GM12878 (cell line): ENCODE measurements around the gene MAP3K21. TPM values are rescaled to one million over a fixed set of nuclear protein-coding genes. Genes with fewer than 3 reads are reported as not detected.

Source experiments
- ATAC-seq: fragments of 200-7000 bp; cut with Tn5 transposase; 3 replicates; pipeline ENCODE4 v1.9.1; 2020; ENCODE audit warnings: mild to moderate bottlenecking, moderate library complexity
- BruUV-seq: library from RNA; stranded (reverse); fragments of 400-500 nt; replicated peaks from 2 replicates; lab custom pipeline; 2021; lab: Mats Ljungman, UMichigan
- CTCF ChIA-PET: fragments of 300-600 bp; sonication (Branson Sonifier 250); formaldehyde crosslinking; extraction: SDS; loops from one replicate; lab custom pipeline; 2021; ENCODE audit warnings: inconsistent platforms; lab: Yijun Ruan, JAX
- POLR2A ChIA-PET: fragments of 350-600 bp; formaldehyde crosslinking; extraction: SDS; loops from one replicate; lab custom pipeline; 2021; ENCODE audit warnings: inconsistent platforms; lab: Charles Lee
- RAD21 ChIA-PET: fragments of 300-600 bp; sonication (Branson Sonifier 250); formaldehyde crosslinking; loops from one replicate; lab custom pipeline; 2023; ENCODE audit warnings: antibody characterized with exemption; ENCODE audit not compliant: unreplicated experiment; lab: Charles Lee
- SMC1A ChIA-PET: fragments of 300-600 bp; sonication (Branson Sonifier 250); formaldehyde crosslinking; loops from one replicate; lab custom pipeline; 2023; ENCODE audit not compliant: unreplicated experiment, uncharacterized antibody; lab: Charles Lee
- DNase-seq: peaks from one replicate; pipeline ENCODE4 v3.0.0-alpha.2; 2011; ENCODE audit warnings: low read depth, low spot score
- FAIRE-seq: peaks from 3 replicates; lab custom pipeline; 2011; peaks lifted over from hg19 to GRCh38; lab: Jason Lieb, UNC
- H2AFZ ChIP-seq: 2 replicates; pipeline ENCODE4 v1.6.0; 2011; ENCODE audit warnings: low read depth, low read length, control low read depth; ENCODE audit not compliant: control insufficient read depth
- H3K27ac ChIP-seq: 2 replicates; pipeline ENCODE4 v1.5.1; 2011; ENCODE audit warnings: control low read depth; ENCODE audit not compliant: control insufficient read depth, insufficient read depth
- H3K27me3 ChIP-seq, 2 experiments: replicated peaks in 1 of 2; 2 replicates each; pipeline versions ENCODE4 v1.6.0 to v1.6.1; 2011; ENCODE audit warnings: low read length in 1 of 2; ENCODE audit not compliant: control insufficient read depth in 2 of 2, insufficient read depth in 2 of 2
- H3K36me3 ChIP-seq, 2 experiments: 2 replicates each; pipeline ENCODE4 v1.5.1; 2011; ENCODE audit warnings: low read length in 1 of 2; ENCODE audit not compliant: control insufficient read depth in 2 of 2, insufficient read depth in 2 of 2
- H3K4me1 ChIP-seq: 2 replicates; pipeline ENCODE4 v1.6.1; 2011; ENCODE audit warnings: mild to moderate bottlenecking, low read length, moderate library complexity, mixed read lengths; ENCODE audit not compliant: control insufficient read depth, insufficient read depth
- H3K4me2 ChIP-seq: 2 replicates; pipeline ENCODE4 v1.6.0; 2011; ENCODE audit warnings: control low read depth; ENCODE audit not compliant: control insufficient read depth, insufficient read depth
- H3K4me3 ChIP-seq: fragments of 200-600 bp; sonication (generic); 2 replicates; pipeline ENCODE4 v1.5.1; 2016
- H3K79me2 ChIP-seq: 2 replicates; pipeline ENCODE4 v1.6.0; 2011; ENCODE audit warnings: low read length; ENCODE audit not compliant: control insufficient read depth, insufficient read depth
- H3K9ac ChIP-seq: 2 replicates; pipeline ENCODE4 v1.8.0; 2011; ENCODE audit warnings: low read length, control low read depth, mixed read lengths; ENCODE audit not compliant: control insufficient read depth, insufficient read depth
- H3K9me3 ChIP-seq: replicated peaks from 3 replicates; pipeline ENCODE4 v1.5.1; 2011; ENCODE audit warnings: mild to moderate bottlenecking, low read length; ENCODE audit not compliant: control insufficient read depth, insufficient read depth
- H4K20me1 ChIP-seq: 2 replicates; pipeline ENCODE4 v1.6.0; 2011; ENCODE audit not compliant: control insufficient read depth, insufficient read depth
- BHLHE40 ChIP-seq, 2 experiments: fragments of 450-650 bp in 1 of 2; IDR thresholded peaks; 2 replicates each; pipeline ENCODE4 v1.6.1; 2011 to 2017; ENCODE audit warnings: low read depth in 2 of 2, borderline replicate concordance in 1 of 2, improper control_type of control experiment in 1 of 2, low read length in 1 of 2, mild to moderate bottlenecking in 1 of 2
- CREB1 ChIP-seq: IDR thresholded peaks from 2 replicates; pipeline ENCODE4 v1.6.1; 2012; ENCODE audit warnings: low read depth, mild to moderate bottlenecking, inconsistent platforms
- CREM ChIP-seq: IDR thresholded peaks from 2 replicates; pipeline ENCODE4 v1.6.1; 2014; ENCODE audit warnings: antibody characterized with exemption, low read depth
- ESRRA ChIP-seq: IDR thresholded peaks from 2 replicates; pipeline ENCODE4 v1.6.1; 2012; ENCODE audit warnings: mild to moderate bottlenecking, low read length, improper control_type of control experiment
- HDGF ChIP-seq: fragments of 450-650 bp; IDR thresholded peaks from 2 replicates; pipeline ENCODE4 v1.6.1; 2016; ENCODE audit warnings: antibody characterized with exemption
- JUNB ChIP-seq: IDR thresholded peaks from 2 replicates; pipeline ENCODE4 v1.6.1; 2016; ENCODE audit warnings: antibody characterized with exemption, mild to moderate bottlenecking
- MTA2 ChIP-seq: fragments of 450-650 bp; IDR thresholded peaks from 2 replicates; pipeline ENCODE4 v1.6.1; 2016; ENCODE audit warnings: low read depth, mild to moderate bottlenecking, moderate library complexity
- MTA3 ChIP-seq: IDR thresholded peaks from 2 replicates; pipeline ENCODE4 v1.6.1; 2012; ENCODE audit warnings: low read length, inconsistent platforms, borderline replicate concordance
- MYC ChIP-seq: IDR thresholded peaks from 2 replicates; pipeline ENCODE4 v1.6.1; 2011; ENCODE audit warnings: mild to moderate bottlenecking, low read length, moderate library complexity, inconsistent platforms; ENCODE audit not compliant: insufficient read depth, insufficient replicate concordance, insufficient read length, severe bottlenecking
- NR2C1 ChIP-seq: fragments of 450-650 bp; IDR thresholded peaks from 2 replicates; pipeline ENCODE4 v1.6.1; 2017; ENCODE audit warnings: antibody characterized with exemption, mild to moderate bottlenecking, moderate library complexity
- PAX8 ChIP-seq: fragments of 450-650 bp; IDR thresholded peaks from 2 replicates; pipeline ENCODE4 v1.6.1; 2017; ENCODE audit warnings: mild to moderate bottlenecking, moderate library complexity
- POLR2A ChIP-seq: IDR thresholded peaks from 2 replicates; pipeline ENCODE4 v1.6.1; 2011; ENCODE audit warnings: low read depth, mild to moderate bottlenecking, low read length
- SMC3 ChIP-seq: IDR thresholded peaks from 2 replicates; pipeline ENCODE4 v1.6.1; 2011; ENCODE audit warnings: low read length, improper control_type of control experiment, borderline replicate concordance
- SP1 ChIP-seq: IDR thresholded peaks from one replicate; pipeline ENCODE4 v1.6.1; 2011; ENCODE audit warnings: low read depth, low read length
- ZBED1 ChIP-seq: IDR thresholded peaks from 2 replicates; pipeline ENCODE4 v1.6.1; 2016; ENCODE audit warnings: borderline replicate concordance
- WGBS: methylation state at CpG from one replicate; pipeline ENCODE4 v1.1.6; 2016; ENCODE audit warnings: low lambda C conversion rate; ENCODE audit not compliant: insufficient replicate concordance, insufficient coverage; ENCODE audit errors: missing lambda C conversion rate; 5-methylcytosine and 5-hydroxymethylcytosine counted together
- in situ Hi-C: fragments of 300-500 bp; cut with MboI; formaldehyde crosslinking; loops from 9 replicates; pipeline ENCODE4 v1.14.3; 2018; ENCODE audit warnings: mixed read lengths
- intact Hi-C: fragments of 100-400 bp; cut with micrococcal nuclease; formaldehyde crosslinking; loops from one replicate; pipeline ENCODE4 v1.14.2; 2022; ENCODE audit not compliant: unreplicated experiment
- polyA plus RNA-seq, 11 experiments: library from polyadenylated mRNA; depleted of rRNA in 4 of 11; unstranded in 6 of 11; stranded (reverse) in 5 of 11; fragments of >200 nt; fragmentation: Nextera tagmentation in 4 of 11; fragmentation: Illumina TruSeq in 1 of 11; extraction: Ambion mirVana in 4 of 11; extraction: Trizol in 1 of 11; gene quantifications; 1 replicate in 1 of 11; 2 replicates in 10 of 11; pipeline versions ENCODE4 v1.2.1 to v1.2.3, GENCODE V29; 2011 to 2016; ENCODE audit warnings: inconsistent platforms in 2 of 11, missing spikeins in 2 of 11, low read depth in 1 of 11
- total RNA-seq, 4 experiments: library from RNA; depleted of rRNA in 3 of 4; stranded (reverse); fragments of >200 nt in 3 of 4; fragmentation: Illumina TruSeq in 1 of 4; extraction: Trizol in 1 of 4; gene quantifications; 2 replicates each; pipeline versions ENCODE4 v1.2.1 to v1.2.3, GENCODE V29; 2013 to 2021
- TF ChIP-seq, protein P1 (sequence below): fragments of 450-650 bp; IDR thresholded peaks from 2 replicates; pipeline ENCODE4 v1.6.1; 2018; ENCODE audit warnings: borderline replicate concordance, mild to moderate bottlenecking; ENCODE audit not compliant: partially characterized antibody
- TF ChIP-seq, protein P2 (sequence below): fragments of 450-650 bp; conservative IDR thresholded peaks from 2 replicates; pipeline ENCODE4 v1.6.1; 2017; ENCODE audit warnings: mild to moderate bottlenecking, moderate library complexity

MAP3K21 gene
- total and polyA plus RNA-seq, 10 of the 15 experiments (the other 5 are each of a cell fraction or from before 2014, with no cell fraction given), result 0.02 to 0.21 (median 0.09) TPM; not detected in 1

- TF ChIP-seq, protein P1, sequence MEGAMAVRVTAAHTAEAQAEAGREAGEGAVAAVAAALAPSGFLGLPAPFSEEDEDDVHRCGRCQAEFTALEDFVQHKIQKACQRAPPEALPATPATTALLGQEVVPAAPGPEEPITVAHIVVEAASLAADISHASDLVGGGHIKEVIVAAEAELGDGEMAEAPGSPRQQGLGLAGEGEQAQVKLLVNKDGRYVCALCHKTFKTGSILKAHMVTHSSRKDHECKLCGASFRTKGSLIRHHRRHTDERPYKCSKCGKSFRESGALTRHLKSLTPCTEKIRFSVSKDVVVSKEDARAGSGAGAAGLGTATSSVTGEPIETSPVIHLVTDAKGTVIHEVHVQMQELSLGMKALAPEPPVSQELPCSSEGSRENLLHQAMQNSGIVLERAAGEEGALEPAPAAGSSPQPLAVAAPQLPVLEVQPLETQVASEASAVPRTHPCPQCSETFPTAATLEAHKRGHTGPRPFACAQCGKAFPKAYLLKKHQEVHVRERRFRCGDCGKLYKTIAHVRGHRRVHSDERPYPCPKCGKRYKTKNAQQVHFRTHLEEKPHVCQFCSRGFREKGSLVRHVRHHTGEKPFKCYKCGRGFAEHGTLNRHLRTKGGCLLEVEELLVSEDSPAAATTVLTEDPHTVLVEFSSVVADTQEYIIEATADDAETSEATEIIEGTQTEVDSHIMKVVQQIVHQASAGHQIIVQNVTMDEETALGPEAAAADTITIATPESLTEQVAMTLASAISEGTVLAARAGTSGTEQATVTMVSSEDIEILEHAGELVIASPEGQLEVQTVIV, result no peak
- TF ChIP-seq POLR2A, result no peak
- no peak for TF ChIP-seq MTA3
- no peak for TF ChIP-seq SP1
- no peak for TF ChIP-seq NR2C1
- TF ChIP-seq ESRRA, result no peak
Observed at GRCh38 chr1:233372218-233373120, 44.9 kb downstream of the MAP3K21 start (continued).

DNA sequence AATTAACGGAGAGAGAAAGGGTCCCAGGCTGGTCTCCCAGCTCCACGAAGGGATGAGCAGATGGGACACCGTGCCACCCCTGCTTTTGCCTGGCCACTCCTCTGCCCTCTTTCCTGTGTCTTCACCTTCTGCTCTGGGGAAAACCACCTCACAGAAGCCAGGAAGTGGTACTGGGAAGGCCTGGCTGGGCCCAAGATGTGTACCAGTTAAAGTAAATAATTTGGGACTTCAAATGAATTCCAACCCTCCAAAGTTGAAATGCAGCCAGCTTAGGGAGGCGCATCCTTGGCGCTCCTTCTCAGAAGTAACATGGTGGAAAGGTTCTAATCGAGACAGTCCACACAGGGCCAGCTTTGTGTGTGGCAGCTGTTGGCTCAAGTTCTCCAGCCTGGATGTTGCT lies 45.7 kb downstream of the MAP3K21 start:
- Histone ChIP-seq H3K36me3 (no peaks in the 10 kb centered on the region), H3K4me2 (no peak overlapping the region), H2AFZ (no peak overlapping the region), H3K4me3 (no peak overlapping the region), H3K79me2 (no peaks in the 10 kb centered on the region), H3K27ac (no peak overlapping the region), H3K9me3 (no peaks in the 10 kb centered on the region), H3K9ac (no peak overlapping the region), H3K4me1 (no peaks in the 10 kb centered on the region), H4K20me1 (no peaks in the 10 kb centered on the region), H3K27me3 (no peaks in the 10 kb centered on the region; a peak in 1 of 4 replicates)
- in situ Hi-C loops, result no loop called here
- BruUV-seq, result no TSS peak
- no peak for DNase-seq
- intact Hi-C loops, result no loop called here
- no peak for ATAC-seq
- ChIA-PET POLR2A (no interaction called here), SMC1A (no interaction called here), CTCF (interaction anchor here (0.6 to 1.5 kb wide), 6 partner anchors 9 to 697 kb away, joined by 3 to 4 read pairs (median 3); no protein-coding TSS in a partner anchor), RAD21 (no interaction called here)
- no peak for FAIRE-seq
- WGBS, result 48% methylated on average over 6 of the region's 6 CpGs
- TF ChIP-seq CREM (no peak), JUNB (no peak), MTA2 (no peak), MYC (no peak), CREB1 (no peak), PAX8 (no peak), BHLHE40 (IDR thresholded peaks at IDR 0.05; ENCODE audit: borderline replicate concordance in 1 of 2, low read depth in 2 of 2, low read length in 1 of 2) (no peak), HDGF (no peak), ZBED1 (no peak), SMC3 (no peak)
- TF ChIP-seq, protein P2, sequence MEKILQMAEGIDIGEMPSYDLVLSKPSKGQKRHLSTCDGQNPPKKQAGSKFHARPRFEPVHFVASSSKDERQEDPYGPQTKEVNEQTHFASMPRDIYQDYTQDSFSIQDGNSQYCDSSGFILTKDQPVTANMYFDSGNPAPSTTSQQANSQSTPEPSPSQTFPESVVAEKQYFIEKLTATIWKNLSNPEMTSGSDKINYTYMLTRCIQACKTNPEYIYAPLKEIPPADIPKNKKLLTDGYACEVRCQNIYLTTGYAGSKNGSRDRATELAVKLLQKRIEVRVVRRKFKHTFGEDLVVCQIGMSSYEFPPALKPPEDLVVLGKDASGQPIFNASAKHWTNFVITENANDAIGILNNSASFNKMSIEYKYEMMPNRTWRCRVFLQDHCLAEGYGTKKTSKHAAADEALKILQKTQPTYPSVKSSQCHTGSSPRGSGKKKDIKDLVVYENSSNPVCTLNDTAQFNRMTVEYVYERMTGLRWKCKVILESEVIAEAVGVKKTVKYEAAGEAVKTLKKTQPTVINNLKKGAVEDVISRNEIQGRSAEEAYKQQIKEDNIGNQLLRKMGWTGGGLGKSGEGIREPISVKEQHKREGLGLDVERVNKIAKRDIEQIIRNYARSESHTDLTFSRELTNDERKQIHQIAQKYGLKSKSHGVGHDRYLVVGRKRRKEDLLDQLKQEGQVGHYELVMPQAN, result no peak
